T1000 (cell line): ENCODE results near the gene EDDM3A.
"Not testable (repeated sequence)": the region's sequence is repeated elsewhere in the genome, so short reads cannot be mapped to it uniquely, and the experiment has no call there.

ENCODE experiments used
- DNase-seq: peaks from one replicate; lab custom pipeline; 2025; ENCODE audit warnings: mixed read lengths; lab: John Stamatoyannopoulos, UW

The EDDM3A gene

GRCh38 chr14:20733684-20734429 lies 11.8 kb upstream of the EDDM3A start:
- no peak for DNase-seq

DNA sequence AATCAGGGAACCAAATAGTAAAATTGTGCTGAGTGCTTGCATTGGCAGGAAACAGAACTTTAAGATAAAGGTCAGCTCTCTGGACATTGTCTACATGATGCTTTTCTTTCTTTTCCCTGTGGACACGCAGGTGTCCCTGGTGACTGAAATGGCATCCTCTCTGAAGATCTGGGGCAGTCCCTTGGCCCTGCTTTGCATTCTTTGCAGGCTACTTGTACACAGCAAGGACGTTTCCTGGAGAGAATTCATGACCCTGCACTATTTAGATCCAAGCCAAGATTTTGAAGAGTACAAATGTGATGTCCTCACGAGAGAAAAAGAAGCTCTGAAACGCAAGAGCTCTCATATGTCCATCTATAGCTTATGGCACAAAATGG lies 11.3 kb upstream of the EDDM3A start:
- no peak for DNase-seq

GRCh38 chr14:20738292-20738691 lies 7.4 kb upstream of the EDDM3A start:
- not testable (repeated sequence) for DNase-seq

- no peak for DNase-seq
Measured at GRCh38 chr14:20742132-20742531, 3.6 kb upstream of the EDDM3A start.

GRCh38 chr14:20743556-20743955 lies 2.1 kb upstream of the EDDM3A start:
- DNase-seq: no peak

- no peak for DNase-seq
Measured at GRCh38 chr14:20746566-20746965, 879 bp downstream of the EDDM3A start.

DNA sequence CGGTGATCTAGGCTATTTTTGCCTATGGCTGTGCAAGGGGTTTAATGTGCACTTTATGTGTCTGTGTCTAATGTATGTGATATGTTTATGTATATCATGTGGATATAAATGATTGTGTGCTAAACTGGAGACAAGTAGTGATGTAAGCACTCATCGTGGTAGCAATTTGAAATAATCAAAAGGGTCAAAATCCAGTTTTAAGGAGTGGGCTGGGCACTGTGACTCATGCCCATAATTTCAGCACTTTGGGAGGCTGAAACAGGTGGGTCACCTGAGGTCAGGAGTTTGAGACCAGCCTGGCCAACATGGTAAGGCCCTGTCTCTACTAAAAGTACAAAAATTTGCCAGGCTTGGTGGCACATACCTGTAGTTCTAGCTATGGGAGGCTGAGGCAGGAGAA lies 2.8 kb downstream of the EDDM3A start:
- DNase-seq: no peak

- DNase-seq: no peak
Measured at GRCh38 chr14:20750194-20750593, 4.5 kb downstream of the EDDM3A start.

DNA sequence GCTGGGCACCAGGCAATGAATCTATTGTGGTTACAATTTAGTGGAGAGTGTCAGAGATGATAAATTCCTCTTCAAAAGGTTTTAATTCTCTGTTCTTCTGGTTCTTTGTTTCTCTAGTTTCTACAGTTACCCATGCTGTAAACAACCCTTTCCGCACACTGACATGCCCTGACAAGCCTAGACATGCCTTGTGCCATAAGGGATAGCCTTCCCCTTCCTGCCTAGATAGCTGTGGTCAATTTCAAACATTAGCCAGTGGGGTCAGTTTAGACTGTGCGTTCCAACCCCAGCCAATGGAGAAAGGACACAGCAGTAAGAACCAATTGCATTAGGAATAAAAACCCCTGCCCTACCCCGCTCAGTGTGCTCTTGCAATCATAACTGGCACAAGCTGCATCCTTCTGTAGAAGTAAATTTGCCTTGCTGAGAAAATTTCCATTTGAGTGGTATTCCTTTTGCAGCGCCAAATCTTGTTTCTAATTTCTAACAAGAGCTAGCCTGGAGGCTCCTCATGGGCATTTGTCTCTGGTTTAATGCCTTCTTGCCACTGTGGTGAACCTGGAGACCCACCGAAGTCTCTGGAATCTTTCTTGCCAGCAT lies 6.4 kb downstream of the EDDM3A start:
- no peak for DNase-seq

DNA sequence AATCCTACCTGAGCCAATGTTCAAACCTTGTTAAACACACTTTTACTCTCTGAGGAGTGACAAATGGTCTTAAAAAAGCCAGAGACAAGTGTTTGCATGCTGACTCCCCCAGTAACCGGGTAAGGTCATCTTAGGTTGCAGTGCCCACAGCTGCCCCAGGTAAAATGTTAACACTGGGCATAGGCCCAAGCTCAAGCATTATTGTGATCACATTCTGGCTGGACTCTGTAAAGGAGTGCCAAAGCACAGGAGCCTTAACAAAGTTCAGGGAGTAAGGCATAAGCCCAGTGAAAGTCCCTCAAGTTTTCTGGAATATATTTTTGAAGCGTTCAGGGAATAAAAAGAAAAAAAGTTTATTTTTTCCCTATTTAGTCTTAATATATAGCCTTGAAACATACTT lies 8.6 kb downstream of the EDDM3A start:
- DNase-seq: no peak

GRCh38 chr14:20755037-20755436 lies 9.3 kb downstream of the EDDM3A start:
- DNase-seq: no peak

GRCh38 chr14:20757965-20758364 lies 12.3 kb downstream of the EDDM3A start:
- no peak for DNase-seq

DNA sequence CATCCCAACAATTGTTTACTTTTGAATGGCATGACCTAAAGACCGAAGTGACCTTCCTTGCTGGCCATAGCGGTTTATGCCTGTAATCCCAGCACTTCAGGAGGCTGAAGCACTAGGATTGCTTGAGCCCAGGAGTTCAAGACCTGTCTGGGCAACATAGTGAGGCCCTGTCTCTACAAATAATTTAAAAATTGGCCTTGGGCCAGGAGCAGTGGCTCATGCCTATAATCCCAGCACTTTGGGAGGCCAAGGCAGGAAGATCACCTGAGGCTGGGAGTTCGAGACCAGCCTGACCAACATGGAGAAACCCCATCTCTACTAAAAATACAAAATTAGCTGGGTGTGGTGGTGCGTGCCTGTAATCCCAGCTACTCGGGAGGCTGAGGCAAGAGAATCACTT lies 13.8 kb downstream of the EDDM3A start:
- DNase-seq: not testable (repeated sequence)

DNA sequence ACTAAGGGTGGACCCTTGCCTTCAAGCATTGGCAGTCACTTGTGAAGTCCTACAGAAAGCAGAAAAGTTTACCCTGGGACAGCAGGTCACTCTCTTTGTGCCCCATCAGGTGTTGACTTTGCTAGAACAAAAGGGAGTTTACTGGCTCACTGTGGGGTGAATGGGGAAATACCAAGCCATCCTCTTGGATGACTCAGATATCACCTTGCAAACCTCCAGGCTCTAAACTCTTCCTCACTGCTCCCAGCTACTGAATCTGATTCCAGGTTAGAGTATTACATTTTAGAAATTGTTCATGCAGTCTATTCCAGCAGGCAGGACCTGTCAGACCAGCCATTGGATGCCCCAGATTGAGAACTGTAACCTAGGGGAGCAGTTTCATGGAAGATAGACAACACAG lies 15.3 kb downstream of the EDDM3A start:
- no peak for DNase-seq

DNA sequence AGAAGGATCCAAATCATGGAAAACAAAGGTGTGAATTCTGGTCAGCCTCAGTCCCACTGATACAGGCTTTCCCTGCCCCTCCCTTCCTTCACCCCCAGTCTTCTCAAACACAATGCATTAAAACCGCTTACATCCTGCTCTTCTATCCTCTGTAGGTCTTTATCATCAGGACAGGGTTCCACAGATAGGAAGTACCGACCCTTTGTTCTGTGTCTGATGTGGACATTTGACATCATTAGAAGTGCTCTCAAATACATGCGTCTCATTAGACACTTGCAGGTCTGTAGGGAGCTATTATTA lies 22.9 kb downstream of the EDDM3A start:
- no peak for DNase-seq

DNA sequence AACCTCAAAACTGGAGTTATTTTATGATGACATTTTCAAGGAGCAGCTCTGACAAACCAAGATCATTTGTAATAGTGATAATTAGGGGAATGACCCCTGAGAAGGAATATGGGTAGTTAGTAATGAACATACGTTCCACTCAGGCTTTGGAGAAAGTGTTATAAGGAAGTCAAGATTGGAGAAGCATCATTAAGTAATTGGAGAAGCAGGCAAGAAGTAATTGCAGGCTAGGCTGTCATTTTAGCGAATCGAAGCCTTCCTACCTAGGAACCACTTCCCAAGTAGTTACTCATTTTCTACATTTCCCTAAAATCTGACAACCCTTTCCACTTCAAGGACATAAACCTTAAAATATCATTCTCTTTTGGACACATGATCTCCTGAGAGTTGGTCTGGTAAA lies 23.7 kb downstream of the EDDM3A start:
- DNase-seq: no peak

GRCh38 chr14:20772650-20773049 lies 27.0 kb downstream of the EDDM3A start:
- DNase-seq: no peak

- DNase-seq: no peak
Measured at GRCh38 chr14:20774258-20774824, 28.7 kb downstream of the EDDM3A start.

GRCh38 chr14:20775043-20775442 lies 29.4 kb downstream of the EDDM3A start:
- DNase-seq: no peak

DNA sequence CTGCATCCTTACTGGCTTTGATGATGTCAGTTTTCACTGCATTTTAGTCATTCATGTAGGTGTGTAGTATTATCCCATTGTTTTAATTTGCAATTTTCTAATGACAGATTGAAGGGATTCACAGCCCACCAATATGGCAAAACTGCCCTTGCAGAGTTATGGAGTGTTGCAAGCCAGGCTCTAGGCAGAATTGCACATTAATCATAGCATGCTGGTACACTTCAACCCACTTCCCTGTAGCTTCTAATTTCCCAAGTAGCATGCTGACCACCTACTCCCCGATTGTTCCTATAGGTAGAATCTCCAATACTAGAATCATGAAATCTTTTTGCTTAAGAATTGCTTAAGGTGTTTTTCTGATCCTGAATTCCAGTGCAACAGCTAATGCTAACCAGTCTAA lies 30.2 kb downstream of the EDDM3A start:
- DNase-seq: no peak

- DNase-seq: no peak
Measured at GRCh38 chr14:20781803-20782202, 36.1 kb downstream of the EDDM3A start.

GRCh38 chr14:20782280-20782890 lies 36.7 kb downstream of the EDDM3A start:
- no peak for DNase-seq

- no peak for DNase-seq
Measured at GRCh38 chr14:20787025-20787424, 41.3 kb downstream of the EDDM3A start.
